Transverse colon (tissue), 4 donors: ENCODE data around the gene ARHGAP8.

Experiments
- EP300 ChIP-seq: sonication (generic); formaldehyde crosslinking; IDR thresholded peaks from one replicate; pipeline ENCODE4 v1.6.1; 2017; ENCODE audit warnings: antibody characterized with exemption, low read depth
- POLR2A ChIP-seq: fragments of 450-650 bp; IDR thresholded peaks from one replicate; pipeline ENCODE4 v1.6.1; 2016; ENCODE audit warnings: antibody characterized with exemption, mild to moderate bottlenecking, moderate library complexity
- POLR2AphosphoS5 ChIP-seq, 3 donors: sonication (generic); formaldehyde crosslinking; IDR thresholded peaks; one replicate each; pipeline ENCODE4 v1.6.1; 2016; ENCODE audit warnings: antibody characterized with exemption in 3 of 3
- TF ChIP-seq, protein P1 (sequence below), 5 experiments: fragments of 200-600 bp in 3 of 5; fragments of 450-650 bp in 2 of 5; sonication (generic) in 3 of 5; IDR thresholded peaks; 1 replicate in 2 of 5; 2 replicates in 3 of 5; pipeline ENCODE4 v1.5.1; 2016 to 2017; ENCODE audit warnings: antibody characterized with exemption in 5 of 5, inconsistent platforms in 3 of 5, mild to moderate bottlenecking in 2 of 5, moderate library complexity in 1 of 5

- TF ChIP-seq, protein P1, sequence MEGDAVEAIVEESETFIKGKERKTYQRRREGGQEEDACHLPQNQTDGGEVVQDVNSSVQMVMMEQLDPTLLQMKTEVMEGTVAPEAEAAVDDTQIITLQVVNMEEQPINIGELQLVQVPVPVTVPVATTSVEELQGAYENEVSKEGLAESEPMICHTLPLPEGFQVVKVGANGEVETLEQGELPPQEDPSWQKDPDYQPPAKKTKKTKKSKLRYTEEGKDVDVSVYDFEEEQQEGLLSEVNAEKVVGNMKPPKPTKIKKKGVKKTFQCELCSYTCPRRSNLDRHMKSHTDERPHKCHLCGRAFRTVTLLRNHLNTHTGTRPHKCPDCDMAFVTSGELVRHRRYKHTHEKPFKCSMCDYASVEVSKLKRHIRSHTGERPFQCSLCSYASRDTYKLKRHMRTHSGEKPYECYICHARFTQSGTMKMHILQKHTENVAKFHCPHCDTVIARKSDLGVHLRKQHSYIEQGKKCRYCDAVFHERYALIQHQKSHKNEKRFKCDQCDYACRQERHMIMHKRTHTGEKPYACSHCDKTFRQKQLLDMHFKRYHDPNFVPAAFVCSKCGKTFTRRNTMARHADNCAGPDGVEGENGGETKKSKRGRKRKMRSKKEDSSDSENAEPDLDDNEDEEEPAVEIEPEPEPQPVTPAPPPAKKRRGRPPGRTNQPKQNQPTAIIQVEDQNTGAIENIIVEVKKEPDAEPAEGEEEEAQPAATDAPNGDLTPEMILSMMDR (IDR thresholded peaks at IDR 0.05), result no peak
- TF ChIP-seq POLR2A, result no peak
- no peak for TF ChIP-seq POLR2AphosphoS5 (IDR thresholded peaks at IDR 0.05)
- TF ChIP-seq EP300, result no peak
These were observed 141.3 kb downstream of the ARHGAP8 start for GRCh38 chr22:44893731-44894080.
